SU-DHL-6 (cell line): ENCODE data around the gene LTBP1.

Experiments
- H2AFZ ChIP-seq: fragments of 200-600 bp; sonication (generic); 2 replicates; pipeline ENCODE4 v1.6.1; 2014; ENCODE audit warnings: low read depth, mild to moderate bottlenecking, moderate library complexity, mixed read lengths, antibody characterized with exemption, low read length; ENCODE audit not compliant: severe bottlenecking
- H3F3A ChIP-seq: fragments of 200-600 bp; shearing (Covaris generic); 2 replicates; pipeline ENCODE4 v1.6.0; 2016; ENCODE audit warnings: antibody characterized with exemption, mild to moderate bottlenecking; ENCODE audit not compliant: insufficient read depth
- H3K27ac ChIP-seq: fragments of 200-600 bp; sonication (generic); 2 replicates; pipeline ENCODE4 v1.5.1; 2016; ENCODE audit warnings: low read depth, mild to moderate bottlenecking, low read length, moderate library complexity, mixed read lengths
- H3K27me3 ChIP-seq: fragments of 200-600 bp; sonication (generic), shearing (Covaris generic); 2 replicates; pipeline ENCODE4 v1.6.0; 2014; ENCODE audit warnings: mild to moderate bottlenecking, low read length
- H3K36me3 ChIP-seq: fragments of 200-600 bp; sonication (generic); 2 replicates; pipeline ENCODE4 v1.6.1; 2014; ENCODE audit warnings: mild to moderate bottlenecking, low read length, mixed read lengths
- H3K4me2 ChIP-seq: fragments of 300-600, 200-600 bp; shearing (Covaris generic), sonication (generic); 2 replicates; pipeline ENCODE4 v1.6.0; 2014; ENCODE audit warnings: low read length, low read depth, mild to moderate bottlenecking; ENCODE audit not compliant: poor library complexity, severe bottlenecking
- H3K4me3 ChIP-seq: fragments of 200-600 bp; sonication (generic); 2 replicates; pipeline ENCODE4 v1.5.1; 2014; ENCODE audit warnings: antibody characterized with exemption, low read length, mild to moderate bottlenecking, mixed read lengths; ENCODE audit not compliant: insufficient read depth, poor library complexity, severe bottlenecking
- H3K79me2 ChIP-seq: fragments of 200-600 bp; sonication (generic); 2 replicates; pipeline ENCODE4 v1.6.1; 2014; ENCODE audit warnings: mild to moderate bottlenecking, low read length, moderate library complexity; ENCODE audit not compliant: insufficient read depth
- H3K9ac ChIP-seq: fragments of 200-600 bp; sonication (generic); 2 replicates; pipeline ENCODE4 v1.7.0; 2014; ENCODE audit warnings: mild to moderate bottlenecking, low read length
- H3K9me2 ChIP-seq: fragments of 200-600 bp; sonication (generic); replicated peaks from 2 replicates; pipeline ENCODE4 v1.6.1; 2014; ENCODE audit warnings: low read length; ENCODE audit not compliant: insufficient read depth
- H3K9me3 ChIP-seq: fragments of 200-600 bp; sonication (generic); 2 replicates; pipeline ENCODE4 v1.6.1; 2014; ENCODE audit warnings: low read length, mixed read lengths; ENCODE audit not compliant: insufficient read depth
- H4K20me1 ChIP-seq: fragments of 200-600 bp; sonication (generic); 2 replicates; pipeline ENCODE4 v1.6.1; 2014; ENCODE audit warnings: low read depth, mild to moderate bottlenecking, antibody characterized with exemption, low read length, moderate library complexity, mixed read lengths
- CTCF ChIP-seq: fragments of 200-600 bp; sonication (generic); IDR thresholded peaks from one replicate; pipeline ENCODE4 v1.5.1; 2017; ENCODE audit warnings: antibody characterized with exemption, mild to moderate bottlenecking, low read length, moderate library complexity; ENCODE audit not compliant: insufficient read depth, poor library complexity, severe bottlenecking
- EZH2phosphoT487 ChIP-seq: fragments of 200-600 bp; sonication (generic), shearing (Covaris generic); conservative IDR thresholded peaks from 2 replicates; pipeline ENCODE4 v1.6.1; 2018; ENCODE audit warnings: mild to moderate bottlenecking, antibody characterized with exemption, low read length, moderate library complexity, mixed read lengths

LTBP1 gene

DNA sequence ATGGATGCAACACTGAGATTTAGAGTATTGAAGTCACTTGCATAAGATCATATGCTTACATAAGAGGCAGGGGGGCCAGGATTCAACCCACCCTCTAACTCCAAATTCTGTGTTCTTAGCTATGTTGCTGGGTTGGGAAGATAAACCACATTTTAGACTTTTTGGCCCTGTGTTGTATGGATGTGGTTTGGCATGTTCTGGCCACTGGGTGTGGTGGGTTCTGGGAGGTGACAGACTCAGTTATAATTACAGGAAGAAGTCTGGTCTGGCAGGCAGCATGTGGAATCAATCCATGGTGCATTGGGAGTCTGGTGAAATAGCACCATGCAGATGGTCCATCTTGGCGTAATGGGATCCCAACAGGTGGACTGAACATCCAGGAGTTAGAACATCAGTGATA lies 138.9 kb downstream of the LTBP1 start:
- Histone ChIP-seq H4K20me1 (no peaks in the 10 kb centered on the region), H2AFZ (no peak overlapping the region), H3K27me3 (no peaks in the 10 kb centered on the region), H3K9me2 (no peaks in the 10 kb centered on the region), H3K4me3 (peak overlapping the region; percentile 6), H3K9me3 (peaks cover 7% of the 10 kb centered on the region; the same call in 1 of the 2 replicates), H3K9ac (peak overlapping the region; percentile 36), H3K36me3 (peaks cover 13% of the 10 kb centered on the region), H3K27ac (peak overlapping the region; percentile 98), H3K79me2 (peaks cover 63% of the 10 kb centered on the region), H3F3A (peaks cover 73% of the 10 kb centered on the region), H3K4me2 (peak overlapping the region; percentile 51)
- TF ChIP-seq CTCF = no peak
- no peak for TF ChIP-seq EZH2phosphoT487

DNA sequence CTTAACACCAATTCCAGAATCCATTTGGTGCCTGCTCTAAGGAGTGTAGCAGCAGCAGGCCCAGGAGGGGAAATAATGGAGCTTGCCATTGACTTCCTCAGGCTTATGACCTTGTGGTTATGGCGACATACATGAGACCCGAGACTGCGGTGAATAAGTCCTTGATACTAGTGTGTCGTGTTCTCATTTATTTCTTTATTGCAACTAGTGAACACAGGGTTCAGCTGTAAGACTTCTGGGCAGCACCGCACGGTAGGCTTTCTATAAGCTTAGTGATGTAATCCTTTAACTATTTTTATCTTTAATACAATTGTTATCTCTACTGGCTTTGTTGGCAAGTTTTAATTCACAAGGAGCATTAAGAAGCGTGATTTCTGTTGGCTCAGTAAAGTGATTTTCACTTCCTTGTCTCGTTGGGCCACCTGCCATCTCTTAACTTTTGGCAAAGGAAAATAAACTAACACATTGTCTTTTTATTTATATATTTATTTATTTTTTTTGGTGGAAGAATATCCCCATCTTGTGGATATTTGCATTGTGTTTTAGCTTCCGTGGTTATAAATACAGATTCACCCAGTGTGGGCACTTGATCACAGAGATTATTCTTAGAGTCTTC lies 139.8 kb downstream of the LTBP1 start:
- H3K4me2 ChIP-seq = peak overlapping the region; percentile 51
- peak overlapping the region; percentile 98 for H3K27ac ChIP-seq
- H3K79me2 ChIP-seq = peaks cover 72% of the 10 kb centered on the region
- H2AFZ ChIP-seq = no peak overlapping the region
- no peaks in the 10 kb centered on the region for H3K27me3 ChIP-seq
- no peaks in the 10 kb centered on the region for H3K9me3 ChIP-seq
- peak overlapping the region; percentile 6 for H3K4me3 ChIP-seq
- peaks cover 64% of the 10 kb centered on the region for H3F3A ChIP-seq
- peaks cover 5% of the 10 kb centered on the region; the same call in 1 of the 2 replicates for H3K36me3 ChIP-seq
- TF ChIP-seq CTCF (peak; percentile 11), EZH2phosphoT487 (no peak)
- H3K9me2 ChIP-seq = no peaks in the 10 kb centered on the region
- no peaks in the 10 kb centered on the region for H4K20me1 ChIP-seq
- H3K9ac ChIP-seq = peak overlapping the region; percentile 36

DNA sequence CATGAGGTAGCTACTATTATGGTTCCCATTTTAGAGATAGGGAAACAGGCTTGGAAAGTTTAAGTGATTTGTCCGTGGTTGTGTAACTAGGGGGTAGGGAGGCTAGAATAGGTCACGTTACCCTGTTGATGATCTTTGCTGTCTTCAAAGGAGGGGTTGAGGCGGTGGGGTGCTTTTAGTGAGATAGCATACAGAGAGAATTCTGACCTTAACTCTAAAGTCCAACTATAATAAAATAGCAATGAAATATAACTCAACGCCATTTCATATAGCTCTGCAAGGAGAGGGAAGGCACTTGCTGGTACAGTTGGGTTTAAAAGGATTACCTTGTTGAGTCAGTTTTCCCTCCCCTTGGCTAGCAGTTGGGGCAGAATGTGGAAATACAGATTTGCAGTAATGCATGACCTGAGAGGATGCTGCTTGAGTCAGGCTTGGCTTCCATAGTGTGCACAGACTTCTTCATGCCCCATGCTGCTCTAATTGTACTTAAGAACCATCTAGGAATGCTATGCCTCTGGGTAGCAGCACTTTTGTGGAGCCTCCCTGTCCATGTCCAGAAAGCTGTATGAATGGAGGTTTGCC lies 143.9 kb downstream of the LTBP1 start:
- no peak overlapping the region for H3K4me3 ChIP-seq
- H4K20me1 ChIP-seq = no peaks in the 10 kb centered on the region
- no peak for TF ChIP-seq CTCF
- TF ChIP-seq EZH2phosphoT487 = no peak
- H3K27ac ChIP-seq = no peak overlapping the region; the same call in 1 of the 2 replicates
- H3K4me2 ChIP-seq = no peak overlapping the region
- no peaks in the 10 kb centered on the region for H3K27me3 ChIP-seq
- H3K9me3 ChIP-seq = no peaks in the 10 kb centered on the region
- H3K36me3 ChIP-seq = peaks cover 31% of the 10 kb centered on the region
- no peak overlapping the region for H3K9ac ChIP-seq
- peaks cover 80% of the 10 kb centered on the region for H3K79me2 ChIP-seq
- no peaks in the 10 kb centered on the region for H3K9me2 ChIP-seq
- peaks cover 32% of the 10 kb centered on the region for H3F3A ChIP-seq
- H2AFZ ChIP-seq = no peak overlapping the region
